ENCODE results near the gene AEBP2. TPM values are rescaled to one million over a fixed set of nuclear protein-coding genes. Genes with fewer than 3 reads are reported as not detected.

AEBP2 gene
- total and polyA plus RNA-seq, 2 of the 4 experiments (the other 2 are of a cell fraction): 15.5 to 21.7 TPM

DNA sequence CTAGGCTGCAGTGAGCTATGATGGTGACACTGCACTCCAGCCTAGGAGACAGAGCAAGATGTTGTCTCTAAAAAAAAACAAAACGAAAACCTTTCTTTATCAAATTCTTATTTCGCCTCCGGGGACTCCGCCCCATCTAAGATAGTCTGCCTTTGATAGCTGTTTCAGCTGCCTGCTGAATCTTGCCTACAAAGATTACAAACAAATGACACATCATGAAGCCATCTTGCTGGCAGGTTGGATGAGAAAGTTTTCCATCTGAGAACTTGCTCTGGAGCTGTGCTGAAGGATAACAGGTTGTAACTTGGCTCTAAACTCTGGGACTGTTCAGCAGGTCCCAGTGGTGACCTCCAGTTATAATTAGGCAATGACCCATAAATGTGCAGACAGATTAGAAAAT lies 41.8 kb upstream of the AEBP2 start:
- ChIA-PET POLR2A (ENCODE audit: unreplicated experiment) (no interaction called here), CTCF (interaction anchor here (0.6 kb wide), 1 partner anchor 594 kb away, joined by 3 read pairs; no protein-coding TSS in a partner anchor)
- Histone ChIP-seq H4K8ac (ENCODE audit: low read depth in 2 of 2, low read length in 2 of 2) (no peak overlapping the region), H3K56ac (ENCODE audit: extremely low read depth, insufficient read depth, low read length) (no peak overlapping the region), H3K27ac (ENCODE audit: insufficient read depth, low read length) (no peak overlapping the region), H3K23ac (ENCODE audit: low read depth, low read length) (no peak overlapping the region), H4K20me1 (ENCODE audit: insufficient read depth, low read length) (no peaks in the 10 kb centered on the region), H3K9ac (ENCODE audit: low read depth, low read length) (no peak overlapping the region), H3K18ac (ENCODE audit: low read depth, low read length) (no peak overlapping the region), H3K36me3 (ENCODE audit: control insufficient read depth, insufficient read depth, low read length) (no peaks in the 10 kb centered on the region), H4K91ac (ENCODE audit: insufficient read depth, low read depth, low read length) (no peak overlapping the region), H2BK120ac (ENCODE audit: low read depth, low read length) (no peak overlapping the region), H3K4me3 (ENCODE audit: insufficient read depth, low read depth, low read length) (no peak overlapping the region), H3K4me1 (ENCODE audit: control insufficient read depth, insufficient read depth, low read length) (0 out of 2 replicates have a peak, but pooled peaks cover 1% of the 10 kb centered on the region), H2BK5ac (ENCODE audit: low read depth, low read length, poor library complexity, severe bottlenecking) (no peak overlapping the region), H3K9me3 (ENCODE audit: control insufficient read depth, insufficient read depth, low read length) (no peaks in the 10 kb centered on the region), H3K9me1 (ENCODE audit: insufficient read depth, low read length) (no peaks in the 10 kb centered on the region), H2BK15ac (ENCODE audit: low read depth, low read length) (no peak overlapping the region), H3K79me1 (ENCODE audit: low read depth in 1 of 2, low read length in 2 of 2) (no peaks in the 10 kb centered on the region), H2AFZ (replicated peaks; ENCODE audit: low read length, poor library complexity) (no peak overlapping the region), H2BK20ac (ENCODE audit: low read depth, low read length) (no peak overlapping the region), H2AK9ac (replicated peaks; ENCODE audit: low read depth, low read length, poor library complexity) (no peak overlapping the region), H4K5ac (ENCODE audit: low read depth, low read length) (no peak overlapping the region), H3K4ac (ENCODE audit: low read depth, low read length) (no peak overlapping the region), H2AK5ac (ENCODE audit: low read depth, low read length) (no peak overlapping the region), H3K27me3 (ENCODE audit: control insufficient read depth, insufficient read depth, low read length) (no peaks in the 10 kb centered on the region), H3K14ac (replicated peaks; ENCODE audit: low read depth, low read length) (no peak overlapping the region), H3K4me2 (ENCODE audit: low read depth, low read length) (no peak overlapping the region)
- in situ Hi-C loops (cut with MboI; ENCODE audit: low sequenced_read_pairs) (no loop called here), dilution Hi-C loops (cut with HindIII; ENCODE audit: low sequenced_read_pairs, unreplicated experiment) (no loop called here), intact Hi-C loops (cut with micrococcal nuclease) (no loop called here)
- TF ChIP-seq, protein P1, sequence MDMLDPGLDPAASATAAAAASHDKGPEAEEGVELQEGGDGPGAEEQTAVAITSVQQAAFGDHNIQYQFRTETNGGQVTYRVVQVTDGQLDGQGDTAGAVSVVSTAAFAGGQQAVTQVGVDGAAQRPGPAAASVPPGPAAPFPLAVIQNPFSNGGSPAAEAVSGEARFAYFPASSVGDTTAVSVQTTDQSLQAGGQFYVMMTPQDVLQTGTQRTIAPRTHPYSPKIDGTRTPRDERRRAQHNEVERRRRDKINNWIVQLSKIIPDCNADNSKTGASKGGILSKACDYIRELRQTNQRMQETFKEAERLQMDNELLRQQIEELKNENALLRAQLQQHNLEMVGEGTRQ (IDR thresholded peaks at IDR 0.05; ENCODE audit: low read depth, low read length): no peak
- no peak for TF ChIP-seq CHD1 (IDR thresholded peaks at IDR 0.05; ENCODE audit: low read depth, low read length)
- DNase-seq (peak; percentile 60), ATAC-seq (ENCODE audit: low read depth) (peak; percentile 78)
- no CpG with 5 or more reads among the region's 4 CpGs for WGBS, 2 experiments (ENCODE audit: extremely low coverage in 2 of 2, insufficient read length in 1 of 2)
- BruUV-seq (replicated peaks): no TSS peak

Measured in IMR-90 (cell line).